A549 (cell line): ENCODE data around the gene MPRIP.

ENCODE experiments used
- CTCF ChIP-seq: fragments of >200 bp; sonication (Bioruptor Twin); formaldehyde crosslinking; IDR thresholded peaks from 3 replicates; pipeline ENCODE4 v1.5.1; 2016
- HOXB13 ChIP-seq: fragments of 250-450 bp; sonication (Bioruptor Pico); IDR thresholded peaks from 2 replicates; pipeline ENCODE4 v1.5.0; 2020; ENCODE audit warnings: low read depth, mild to moderate bottlenecking, moderate library complexity
- KDM5A ChIP-seq: fragments of 200-600 bp; sonication (generic); IDR thresholded peaks from 2 replicates; pipeline ENCODE4 v1.6.1; 2016; ENCODE audit warnings: antibody characterized with exemption, mild to moderate bottlenecking
- MAFK ChIP-seq: fragments of 450-650 bp; IDR thresholded peaks from 2 replicates; pipeline ENCODE4 v1.6.1; 2014; ENCODE audit not compliant: partially characterized antibody
- POLR2A ChIP-seq: IDR thresholded peaks from 2 replicates; pipeline ENCODE4 v1.6.1; 2012; ENCODE audit warnings: mild to moderate bottlenecking, low read length
- RCOR1 ChIP-seq: fragments of 150-350 bp; IDR thresholded peaks from 2 replicates; pipeline ENCODE4 v1.6.1; 2014; ENCODE audit warnings: antibody characterized with exemption, low read length, low read depth
- RFX5 ChIP-seq: fragments of 450-650 bp; IDR thresholded peaks from 2 replicates; pipeline ENCODE4 v1.7.1; 2014; ENCODE audit warnings: antibody characterized with exemption, mild to moderate bottlenecking, moderate library complexity
- SMC3 ChIP-seq: fragments of >200 bp; sonication (Bioruptor Twin); formaldehyde crosslinking; IDR thresholded peaks from 3 replicates; pipeline ENCODE4 v1.6.1; 2018; ENCODE audit warnings: inconsistent platforms
- SREBF2 ChIP-seq: fragments of 450-650 bp; IDR thresholded peaks from 2 replicates; pipeline ENCODE4 v1.6.1; 2014; ENCODE audit warnings: mild to moderate bottlenecking, moderate library complexity
- TF ChIP-seq, protein P1 (sequence below): fragments of 200-600 bp; sonication (generic); IDR thresholded peaks from 2 replicates; pipeline ENCODE4 v1.6.1; 2016; ENCODE audit warnings: antibody characterized with exemption, mild to moderate bottlenecking, moderate library complexity

GRCh38 chr17:17060001-17060922 is 18.0 kb downstream of the MPRIP start:
- TF ChIP-seq CTCF (no peak), POLR2A (no peak), SMC3 (no peak), RCOR1 (no peak), MAFK (no peak), RFX5 (no peak), SREBF2 (no peak), KDM5A (no peak), HOXB13 (CRISPR knock-in tag) (no peak)
- TF ChIP-seq, protein P1, sequence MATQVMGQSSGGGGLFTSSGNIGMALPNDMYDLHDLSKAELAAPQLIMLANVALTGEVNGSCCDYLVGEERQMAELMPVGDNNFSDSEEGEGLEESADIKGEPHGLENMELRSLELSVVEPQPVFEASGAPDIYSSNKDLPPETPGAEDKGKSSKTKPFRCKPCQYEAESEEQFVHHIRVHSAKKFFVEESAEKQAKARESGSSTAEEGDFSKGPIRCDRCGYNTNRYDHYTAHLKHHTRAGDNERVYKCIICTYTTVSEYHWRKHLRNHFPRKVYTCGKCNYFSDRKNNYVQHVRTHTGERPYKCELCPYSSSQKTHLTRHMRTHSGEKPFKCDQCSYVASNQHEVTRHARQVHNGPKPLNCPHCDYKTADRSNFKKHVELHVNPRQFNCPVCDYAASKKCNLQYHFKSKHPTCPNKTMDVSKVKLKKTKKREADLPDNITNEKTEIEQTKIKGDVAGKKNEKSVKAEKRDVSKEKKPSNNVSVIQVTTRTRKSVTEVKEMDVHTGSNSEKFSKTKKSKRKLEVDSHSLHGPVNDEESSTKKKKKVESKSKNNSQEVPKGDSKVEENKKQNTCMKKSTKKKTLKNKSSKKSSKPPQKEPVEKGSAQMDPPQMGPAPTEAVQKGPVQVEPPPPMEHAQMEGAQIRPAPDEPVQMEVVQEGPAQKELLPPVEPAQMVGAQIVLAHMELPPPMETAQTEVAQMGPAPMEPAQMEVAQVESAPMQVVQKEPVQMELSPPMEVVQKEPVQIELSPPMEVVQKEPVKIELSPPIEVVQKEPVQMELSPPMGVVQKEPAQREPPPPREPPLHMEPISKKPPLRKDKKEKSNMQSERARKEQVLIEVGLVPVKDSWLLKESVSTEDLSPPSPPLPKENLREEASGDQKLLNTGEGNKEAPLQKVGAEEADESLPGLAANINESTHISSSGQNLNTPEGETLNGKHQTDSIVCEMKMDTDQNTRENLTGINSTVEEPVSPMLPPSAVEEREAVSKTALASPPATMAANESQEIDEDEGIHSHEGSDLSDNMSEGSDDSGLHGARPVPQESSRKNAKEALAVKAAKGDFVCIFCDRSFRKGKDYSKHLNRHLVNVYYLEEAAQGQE: no peak
